ENCODE measurements around the gene SH3BGR. TPM values are rescaled to one million over a fixed set of nuclear protein-coding genes. Genes with fewer than 3 reads are reported as not detected.
"Not testable (repeated sequence)": the region's sequence is repeated elsewhere in the genome, so short reads cannot be mapped to it uniquely, and the experiment has no call there.

Gene SH3BGR
- 1 to 10 TPM in 1 of 2 experiments, under 1 TPM in 1; 0.88 to 1.7 TPM for total RNA-seq

DNA sequence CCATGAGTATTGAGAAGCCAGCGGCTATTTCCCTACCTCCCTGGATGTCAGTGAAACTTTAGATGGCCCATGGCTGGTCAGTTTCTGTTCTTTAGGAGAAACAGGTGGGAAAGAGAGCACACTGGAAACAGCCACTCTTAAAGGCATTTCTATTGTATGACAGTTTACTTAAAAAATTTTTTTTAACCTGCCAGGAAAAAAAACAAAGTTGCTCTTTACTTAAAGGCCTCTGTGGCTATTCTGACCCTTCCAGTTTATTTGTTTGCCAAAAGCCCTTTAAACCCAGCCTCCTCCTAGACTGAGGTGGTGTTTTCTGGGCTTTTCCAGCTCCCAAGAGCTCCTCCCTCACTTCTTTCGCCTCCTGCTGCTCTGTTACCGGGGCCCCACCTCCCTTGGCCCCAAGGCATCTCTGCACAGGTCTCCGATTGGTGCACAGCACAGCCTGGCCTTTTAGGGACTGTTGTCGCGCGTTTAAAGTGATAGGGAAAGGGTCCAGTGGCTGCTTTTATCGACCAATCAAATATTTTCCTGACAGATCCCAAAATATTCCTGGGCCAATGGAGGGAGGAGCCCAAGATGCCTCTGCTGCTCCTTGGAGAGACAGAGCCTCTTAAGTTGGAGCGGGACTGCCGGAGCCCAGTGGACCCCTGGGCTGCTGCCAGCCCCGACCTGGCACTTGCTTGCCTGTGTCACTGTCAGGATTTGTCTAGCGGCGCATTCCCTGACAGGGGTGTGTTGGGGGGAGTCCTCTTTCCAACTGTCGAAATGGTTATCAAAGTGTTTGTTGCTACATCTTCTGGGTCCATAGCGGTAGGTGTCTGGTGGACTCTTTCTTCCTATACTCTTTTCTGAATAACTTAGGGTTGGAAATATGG is at the start of gene SH3BGR:
SH3BGR (plus strand) TSS at position 639 of the 875 bp plus-strand sequence; CDS start at position 766, 127 bp downstream.
- Mint-ChIP-seq H3K4me3 (no peak within 1 kb of the TSS), H3K9me3 (no peaks in the 10 kb centered on the region), H3K27me3 (peaks cover 14% of the 10 kb centered on the region), H3K4me1 (peaks cover 2% of the 10 kb centered on the region), H3K36me3 (ENCODE audit: low read depth) (no peaks in the 10 kb centered on the region), H3K27ac (no peak within 1 kb of the TSS)
- DNase-seq = no peak
- ChIA-PET CTCF (interaction anchor here (1.6 kb wide), 1 partner anchor 67 kb away, joined by 3 read pairs; no protein-coding TSS in a partner anchor), POLR2A (no interaction called here)

DNA sequence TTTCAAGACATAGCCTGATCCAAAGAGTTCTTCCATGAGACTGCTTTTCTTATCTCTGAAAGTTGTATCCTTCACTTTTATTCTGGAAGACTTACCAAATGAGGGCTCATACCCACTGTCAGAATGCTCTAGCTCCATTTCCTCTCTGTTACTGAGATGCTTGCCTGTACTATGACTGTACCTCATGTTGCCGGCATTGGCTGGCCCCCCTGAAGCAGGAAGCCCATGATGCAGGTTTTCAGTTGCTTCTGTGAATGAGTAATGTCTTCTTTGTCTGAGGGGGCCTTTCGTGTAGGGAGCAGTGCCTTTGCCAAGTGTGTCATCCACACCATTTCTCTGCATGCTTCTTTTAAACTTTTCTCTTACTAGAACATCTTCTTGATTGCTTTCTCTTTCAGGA is 45.7 kb upstream of the SH3BGR start:
- CTCF ChIA-PET = no interaction called here
- Mint-ChIP-seq H3K27me3 (no peaks in the 10 kb centered on the region), H3K4me1 (no peaks in the 10 kb centered on the region), H3K36me3 (ENCODE audit: low read depth) (peaks cover 13% of the 10 kb centered on the region), H3K27ac (no peak overlapping the region), H3K4me3 (no peak overlapping the region), H3K9me3 (peaks cover 7% of the 10 kb centered on the region)
- POLR2A ChIA-PET = no interaction called here
- DNase-seq = no peak

- CTCF ChIA-PET = interaction anchor here (0.6 to 0.7 kb wide), 2 partner anchors 34 to 523 kb away, joined by 4 read pairs; no protein-coding TSS in a partner anchor
- H3K27ac Mint-ChIP-seq; DNase-seq; H3K36me3 Mint-ChIP-seq (ENCODE audit: low read depth); H3K9me3 Mint-ChIP-seq; H3K27me3 Mint-ChIP-seq; POLR2A ChIA-PET; H3K4me1 Mint-ChIP-seq; H3K4me3 Mint-ChIP-seq: not testable (repeated sequence)
Observed at GRCh38 chr21:39419204-39419603, 32.6 kb upstream of the SH3BGR start.

- Mint-ChIP-seq H3K27me3 (peaks cover 1% of the 10 kb centered on the region), H3K27ac (no peak overlapping the region), H3K9me3 (no peaks in the 10 kb centered on the region), H3K36me3 (ENCODE audit: low read depth) (no peaks in the 10 kb centered on the region), H3K4me1 (no peaks in the 10 kb centered on the region), H3K4me3 (no peak overlapping the region)
- POLR2A ChIA-PET = no interaction called here
- no peak for DNase-seq
- CTCF ChIA-PET = no interaction called here
Observed at GRCh38 chr21:39422527-39423241, 29.1 kb upstream of the SH3BGR start.

- no peak overlapping the region for H3K27ac Mint-ChIP-seq
- H3K27me3 Mint-ChIP-seq = peaks cover 13% of the 10 kb centered on the region
- no peaks in the 10 kb centered on the region for H3K9me3 Mint-ChIP-seq
- H3K36me3 Mint-ChIP-seq (ENCODE audit: low read depth) = no peaks in the 10 kb centered on the region
- ChIA-PET CTCF (interaction anchor here (4.4 kb wide), 1 partner anchor 13 kb away, joined by 18 read pairs; no protein-coding TSS in a partner anchor), POLR2A (no interaction called here)
- H3K4me3 Mint-ChIP-seq = no peak overlapping the region
- no peak for DNase-seq
- no peaks in the 10 kb centered on the region for H3K4me1 Mint-ChIP-seq
Observed at GRCh38 chr21:39429445-39429844, 22.3 kb upstream of the SH3BGR start.

DNA sequence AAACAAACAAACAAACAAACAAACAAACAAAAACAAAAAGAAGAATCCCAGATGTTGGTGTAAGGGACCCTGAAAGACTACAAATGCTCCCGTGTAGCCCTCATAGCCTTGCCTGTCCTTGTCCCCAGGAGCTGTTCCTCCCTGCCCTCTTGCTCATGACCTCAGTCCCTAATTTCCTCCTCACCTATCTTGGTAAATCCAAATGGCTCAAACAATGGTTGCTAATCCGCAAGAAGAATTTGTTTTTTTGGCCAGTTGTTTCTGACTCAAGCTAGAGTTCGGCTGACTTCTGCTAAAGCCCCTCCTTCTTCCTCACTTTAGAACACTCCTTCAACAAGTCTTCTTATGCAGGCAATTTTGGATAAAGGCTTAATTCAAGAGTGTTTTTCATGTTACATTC is 21.8 kb upstream of the SH3BGR start:
- H3K36me3 Mint-ChIP-seq (ENCODE audit: low read depth) = no peaks in the 10 kb centered on the region
- H3K4me3 Mint-ChIP-seq = no peak overlapping the region
- no peaks in the 10 kb centered on the region for H3K4me1 Mint-ChIP-seq
- H3K27me3 Mint-ChIP-seq = peaks cover 13% of the 10 kb centered on the region
- DNase-seq = no peak
- H3K27ac Mint-ChIP-seq = no peak overlapping the region
- POLR2A ChIA-PET = no interaction called here
- H3K9me3 Mint-ChIP-seq = no peaks in the 10 kb centered on the region
- CTCF ChIA-PET = interaction anchor here (4.4 kb wide), 1 partner anchor 12 kb away, joined by 18 read pairs; no protein-coding TSS in a partner anchor

GRCh38 chr21:39430457-39430856 is 21.3 kb upstream of the SH3BGR start:
- Mint-ChIP-seq H3K4me1 (no peaks in the 10 kb centered on the region), H3K27ac (no peak overlapping the region), H3K27me3 (peaks cover 13% of the 10 kb centered on the region), H3K4me3 (no peak overlapping the region), H3K36me3 (ENCODE audit: low read depth) (no peaks in the 10 kb centered on the region), H3K9me3 (no peaks in the 10 kb centered on the region)
- DNase-seq = no peak
- ChIA-PET POLR2A (no interaction called here), CTCF (interaction anchor here (4.4 kb wide), 1 partner anchor 12 kb away, joined by 18 read pairs; no protein-coding TSS in a partner anchor)

DNA sequence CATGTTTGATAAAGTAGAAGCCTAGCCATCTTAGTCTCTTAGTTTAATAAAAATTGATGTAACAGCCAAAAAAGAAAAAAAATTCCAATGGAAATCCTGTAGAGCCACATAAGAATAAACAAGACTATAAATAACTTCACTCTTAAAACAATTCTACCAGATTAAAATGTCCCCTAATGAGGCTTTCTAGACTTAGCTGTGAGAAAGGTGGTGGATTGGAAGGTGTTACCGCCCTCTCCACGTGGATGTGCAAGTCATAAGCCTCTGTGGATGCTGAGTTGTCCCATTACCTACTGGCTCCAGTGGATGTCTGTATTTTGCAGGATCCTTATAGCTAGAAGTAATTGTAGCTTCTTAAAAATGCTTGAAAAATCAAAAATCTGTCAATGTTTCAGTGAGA is 20.8 kb upstream of the SH3BGR start:
- POLR2A ChIA-PET = no interaction called here

GRCh38 chr21:39434950-39435349 is 16.8 kb upstream of the SH3BGR start:
- Mint-ChIP-seq H3K36me3 (ENCODE audit: low read depth) (no peaks in the 10 kb centered on the region), H3K9me3 (no peaks in the 10 kb centered on the region), H3K4me3 (no peak overlapping the region), H3K27ac (no peak overlapping the region), H3K27me3 (peaks cover 26% of the 10 kb centered on the region), H3K4me1 (no peaks in the 10 kb centered on the region)
- DNase-seq = no peak
- POLR2A ChIA-PET = no interaction called here
- CTCF ChIA-PET = no interaction called here

More for the DNA sequence above, 20.8 kb upstream of the SH3BGR start:
- Mint-ChIP-seq H3K4me3 (no peak overlapping the region), H3K36me3 (ENCODE audit: low read depth) (no peaks in the 10 kb centered on the region), H3K27ac (no peak overlapping the region), H3K4me1 (no peaks in the 10 kb centered on the region), H3K27me3 (peaks cover 13% of the 10 kb centered on the region), H3K9me3 (no peaks in the 10 kb centered on the region)
- no peak for DNase-seq
- CTCF ChIA-PET = interaction anchor here (4.4 kb wide), 1 partner anchor 11 kb away, joined by 18 read pairs; no protein-coding TSS in a partner anchor

GRCh38 chr21:39439232-39439631 is 12.5 kb upstream of the SH3BGR start:
- H3K27ac Mint-ChIP-seq = no peak overlapping the region
- H3K9me3 Mint-ChIP-seq = no peaks in the 10 kb centered on the region
- no peaks in the 10 kb centered on the region for H3K4me1 Mint-ChIP-seq
- ChIA-PET CTCF (interaction anchor here (1.7 to 2.8 kb wide), 2 partner anchors 13 to 79 kb away, joined by 3 to 9 read pairs; no protein-coding TSS in a partner anchor), POLR2A (no interaction called here)
- H3K36me3 Mint-ChIP-seq (ENCODE audit: low read depth) = no peaks in the 10 kb centered on the region
- peaks cover 35% of the 10 kb centered on the region for H3K27me3 Mint-ChIP-seq
- no peak overlapping the region for H3K4me3 Mint-ChIP-seq
- no peak for DNase-seq

GRCh38 chr21:39441502-39442475 is 10.0 kb upstream of the SH3BGR start:
- POLR2A ChIA-PET = interaction anchor here (1.0 kb wide), 1 partner anchor 94 kb away, joined by 3 read pairs; no protein-coding TSS in a partner anchor

More at GRCh38 chr21:39441502-39442475, 10.0 kb upstream of the SH3BGR start:
- peak; percentile 39 for DNase-seq
- CTCF ChIA-PET = interaction anchor here (0.6 to 2.8 kb wide), 10 partner anchors 11 to 258 kb away, joined by 3 to 18 read pairs (median 4); partner anchors contain the start of genes HMGN1 and PSMG1
- Mint-ChIP-seq H3K36me3 (ENCODE audit: low read depth) (no peaks in the 10 kb centered on the region), H3K9me3 (no peaks in the 10 kb centered on the region), H3K27me3 (peaks cover 37% of the 10 kb centered on the region), H3K4me1 (peaks cover 12% of the 10 kb centered on the region), H3K4me3 (no peak overlapping the region), H3K27ac (no peak overlapping the region)
